ENCODE results near the gene TRAF3IP3.
"Not testable (repeated sequence)": the region's sequence is repeated elsewhere in the genome, so short reads cannot be mapped to it uniquely, and the experiment has no call there.

Gene TRAF3IP3

GRCh38 chr1:209786146-209786545 is 30.3 kb downstream of the TRAF3IP3 start:
- DNase-seq (ENCODE audit: low spot score): no peak
- no peak for TF ChIP-seq CTCF (conservative IDR thresholded peaks at IDR 0.05; ENCODE audit: low read depth)
- ChIA-PET CTCF (interaction anchor here (1.1 kb wide), 1 partner anchor 18 kb away, joined by 4 read pairs; no protein-coding TSS in a partner anchor), POLR2A (ENCODE audit: low non-redundant PET) (no interaction called here)
- no peak overlapping the region for H3K27ac ChIP-seq

GRCh38 chr1:209787551-209787950 is 31.7 kb downstream of the TRAF3IP3 start:
- no peak for DNase-seq (ENCODE audit: low spot score)
- ChIA-PET CTCF (interaction anchor here (0.6 to 0.7 kb wide), 3 partner anchors 17 to 211 kb away, joined by 3 to 6 read pairs (median 4); no protein-coding TSS in a partner anchor), POLR2A (ENCODE audit: low non-redundant PET) (no interaction called here)
- no peak overlapping the region for H3K27ac ChIP-seq
- no peak for TF ChIP-seq CTCF (conservative IDR thresholded peaks at IDR 0.05; ENCODE audit: low read depth)

- ChIA-PET POLR2A (ENCODE audit: low non-redundant PET) (no interaction called here), CTCF (no interaction called here)
- no peak overlapping the region for H3K27ac ChIP-seq
- no peak for DNase-seq (ENCODE audit: low spot score)
- no peak for TF ChIP-seq CTCF (conservative IDR thresholded peaks at IDR 0.05; ENCODE audit: low read depth)
Observed at GRCh38 chr1:209789245-209789644, 33.4 kb downstream of the TRAF3IP3 start.

GRCh38 chr1:209790286-209791193 is 34.7 kb downstream of the TRAF3IP3 start:
- DNase-seq (ENCODE audit: low spot score): no peak
- no peak overlapping the region for H3K27ac ChIP-seq
- TF ChIP-seq CTCF (conservative IDR thresholded peaks at IDR 0.05; ENCODE audit: low read depth): no peak
- ChIA-PET CTCF (no interaction called here), POLR2A (ENCODE audit: low non-redundant PET) (interaction anchor here (1.0 kb wide), 1 partner anchor 9 kb away, joined by 3 read pairs; no protein-coding TSS in a partner anchor)

GRCh38 chr1:209791920-209792319 is 36.1 kb downstream of the TRAF3IP3 start:
- DNase-seq (ENCODE audit: low spot score): no peak
- ChIA-PET POLR2A (ENCODE audit: low non-redundant PET) (no interaction called here), CTCF (interaction anchor here (1.8 kb wide), 1 partner anchor 32 kb away, joined by 8 read pairs; no protein-coding TSS in a partner anchor)
- H3K27ac ChIP-seq: no peak overlapping the region
- TF ChIP-seq CTCF (conservative IDR thresholded peaks at IDR 0.05; ENCODE audit: low read depth): no peak

GRCh38 chr1:209793711-209794110 is 37.9 kb downstream of the TRAF3IP3 start:
- POLR2A ChIA-PET (ENCODE audit: low non-redundant PET); H3K27ac ChIP-seq; CTCF ChIA-PET; DNase-seq (ENCODE audit: low spot score): not testable (repeated sequence)

All from RWPE1 (cell line).